Breast epithelium (tissue), 4 donors: ENCODE measurements around the gene EFEMP1. TPM values are rescaled to one million over a fixed set of nuclear protein-coding genes. Genes with fewer than 3 reads are reported as not detected.

Experiments
- DNase-seq, 2 donors: peaks; one replicate each; pipeline ENCODE4 v3.0.0-alpha.2; 2019; ENCODE audit warnings: low spot score in 2 of 2
- H3K27ac ChIP-seq, 2 donors: fragments of 200-600 bp; sonication (generic) in 1 of 2; one replicate each; pipeline ENCODE4 v1.5.1; 2016 to 2019; ENCODE audit warnings: mild to moderate bottlenecking in 1 of 2
- H3K27me3 ChIP-seq, 2 donors: fragments of 200-600 bp; sonication (generic) in 1 of 2; one replicate each; pipeline versions ENCODE4 v1.5.1 to v1.6.0; 2017 to 2019; ENCODE audit warnings: control low read depth in 1 of 2, mild to moderate bottlenecking in 1 of 2
- H3K36me3 ChIP-seq: fragments of 200-600 bp; one replicate; pipeline ENCODE4 v1.5.1; 2019
- H3K4me1 ChIP-seq, 2 donors: fragments of 200-600 bp; sonication (generic); one replicate each; pipeline ENCODE4 v1.5.1; 2016 to 2019; ENCODE audit warnings: control low read depth in 1 of 2
- H3K4me3 ChIP-seq, 3 donors: fragments of 200-600 bp; sonication (generic); 1 replicate in 2 of 3; 2 replicates in 1 of 3; pipeline ENCODE4 v1.5.1; 2016 to 2019; ENCODE audit warnings: mild to moderate bottlenecking in 3 of 3, moderate library complexity in 2 of 3
- H3K9me3 ChIP-seq, 2 donors: fragments of 200-600 bp; sonication (generic) in 1 of 2; one replicate each; pipeline ENCODE4 v1.5.1; 2016 to 2019; ENCODE audit warnings: control low read depth in 1 of 2
- POLR2A ChIP-seq: fragments of 450-650 bp; IDR thresholded peaks from one replicate; pipeline ENCODE4 v1.6.1; 2016; ENCODE audit warnings: antibody characterized with exemption, mild to moderate bottlenecking, moderate library complexity
- POLR2AphosphoS5 ChIP-seq, 3 donors: sonication (generic); formaldehyde crosslinking; IDR thresholded peaks; one replicate each; pipeline ENCODE4 v1.6.1; 2017; ENCODE audit warnings: antibody characterized with exemption in 3 of 3
- intact Hi-C: fragments of 100-400 bp; cut with DNase I; formaldehyde crosslinking; loops from one replicate; pipeline ENCODE4 v1.15.1; 2023; ENCODE audit warnings: low total_unique reads
- total RNA-seq, 3 donors: library from RNA; depleted of rRNA; stranded (reverse); fragments of >200 nt; gene quantifications; one replicate each; pipeline ENCODE4 v1.1.0, GENCODE V29; 2016
- TF ChIP-seq, protein P1 (sequence below), 3 donors: fragments of 450-650 bp; IDR thresholded peaks; one replicate each; pipeline ENCODE4 v1.5.1; 2016 to 2017; ENCODE audit warnings: antibody characterized with exemption in 3 of 3, mild to moderate bottlenecking in 3 of 3, moderate library complexity in 3 of 3

EFEMP1 gene, protein sequence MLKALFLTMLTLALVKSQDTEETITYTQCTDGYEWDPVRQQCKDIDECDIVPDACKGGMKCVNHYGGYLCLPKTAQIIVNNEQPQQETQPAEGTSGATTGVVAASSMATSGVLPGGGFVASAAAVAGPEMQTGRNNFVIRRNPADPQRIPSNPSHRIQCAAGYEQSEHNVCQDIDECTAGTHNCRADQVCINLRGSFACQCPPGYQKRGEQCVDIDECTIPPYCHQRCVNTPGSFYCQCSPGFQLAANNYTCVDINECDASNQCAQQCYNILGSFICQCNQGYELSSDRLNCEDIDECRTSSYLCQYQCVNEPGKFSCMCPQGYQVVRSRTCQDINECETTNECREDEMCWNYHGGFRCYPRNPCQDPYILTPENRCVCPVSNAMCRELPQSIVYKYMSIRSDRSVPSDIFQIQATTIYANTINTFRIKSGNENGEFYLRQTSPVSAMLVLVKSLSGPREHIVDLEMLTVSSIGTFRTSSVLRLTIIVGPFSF
- total RNA-seq, result 100 to 1,000 TPM; 186 to 445 (median 273) TPM

DNA sequence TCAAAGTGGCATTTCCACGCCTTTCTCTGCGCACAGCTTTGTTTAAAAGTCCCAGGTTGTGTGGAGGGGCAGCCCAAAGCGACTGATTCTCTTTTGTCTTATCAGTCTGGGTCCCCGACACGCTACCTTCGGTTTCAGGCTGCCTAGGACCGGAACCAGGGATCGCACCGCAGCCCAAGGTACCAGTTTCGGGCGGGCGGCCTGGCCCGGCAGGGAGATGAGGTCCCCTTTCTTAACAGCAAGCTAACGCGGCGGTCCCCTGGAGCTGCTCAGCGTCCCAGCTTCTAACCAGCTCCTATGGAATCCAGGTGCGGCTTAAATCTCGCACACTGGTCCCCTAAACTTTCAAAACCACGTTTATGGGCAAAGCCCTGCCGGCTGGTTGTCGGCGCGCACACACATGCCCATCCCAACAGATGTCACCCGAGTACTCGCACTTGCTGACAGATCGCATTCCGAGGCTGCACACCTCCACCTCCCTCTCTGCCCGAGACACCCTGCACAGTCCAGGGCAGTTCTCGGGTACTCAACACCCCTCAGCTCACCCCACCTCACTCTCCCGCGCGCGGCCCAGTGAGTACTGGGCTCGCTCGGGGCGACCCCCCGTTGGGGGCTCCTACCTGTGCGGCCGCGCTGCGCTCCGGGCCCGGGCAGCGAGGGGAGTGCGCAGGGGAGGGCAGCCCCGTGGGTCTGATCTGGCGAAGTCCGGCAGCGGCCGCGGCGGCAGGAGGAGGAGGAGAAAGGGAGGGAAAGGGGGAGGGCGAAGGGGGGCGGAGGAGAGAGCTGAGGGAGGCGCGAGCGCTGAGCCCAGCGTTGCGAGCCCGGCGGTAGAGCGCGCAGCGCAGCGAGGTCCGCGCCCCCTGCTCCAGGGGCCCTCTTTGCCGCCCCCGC, at the start of gene EFEMP1:
TSS of gene EFEMP1 (minus strand) at position 692 of the 891 bp plus-strand sequence. CDS start 1,342 bp downstream, outside the sequence.
- peak within 1 kb of the TSS; percentile 50 to 80 for H3K27ac ChIP-seq
- intact Hi-C loops, result no loop called here
- TF ChIP-seq, protein P1, sequence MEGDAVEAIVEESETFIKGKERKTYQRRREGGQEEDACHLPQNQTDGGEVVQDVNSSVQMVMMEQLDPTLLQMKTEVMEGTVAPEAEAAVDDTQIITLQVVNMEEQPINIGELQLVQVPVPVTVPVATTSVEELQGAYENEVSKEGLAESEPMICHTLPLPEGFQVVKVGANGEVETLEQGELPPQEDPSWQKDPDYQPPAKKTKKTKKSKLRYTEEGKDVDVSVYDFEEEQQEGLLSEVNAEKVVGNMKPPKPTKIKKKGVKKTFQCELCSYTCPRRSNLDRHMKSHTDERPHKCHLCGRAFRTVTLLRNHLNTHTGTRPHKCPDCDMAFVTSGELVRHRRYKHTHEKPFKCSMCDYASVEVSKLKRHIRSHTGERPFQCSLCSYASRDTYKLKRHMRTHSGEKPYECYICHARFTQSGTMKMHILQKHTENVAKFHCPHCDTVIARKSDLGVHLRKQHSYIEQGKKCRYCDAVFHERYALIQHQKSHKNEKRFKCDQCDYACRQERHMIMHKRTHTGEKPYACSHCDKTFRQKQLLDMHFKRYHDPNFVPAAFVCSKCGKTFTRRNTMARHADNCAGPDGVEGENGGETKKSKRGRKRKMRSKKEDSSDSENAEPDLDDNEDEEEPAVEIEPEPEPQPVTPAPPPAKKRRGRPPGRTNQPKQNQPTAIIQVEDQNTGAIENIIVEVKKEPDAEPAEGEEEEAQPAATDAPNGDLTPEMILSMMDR (IDR thresholded peaks at IDR 0.05), result no peak
- TF ChIP-seq POLR2A (no peak), POLR2AphosphoS5 (IDR thresholded peaks at IDR 0.05) (peak in 2 of 3 donors; percentile 17 to 29)
- H3K36me3 ChIP-seq, result no peaks in the 10 kb centered on the region
- no peaks in the 10 kb centered on the region for H3K4me1 ChIP-seq
- peak; percentile 45 to 71 for DNase-seq
- peaks cover 0 to 8% of the 10 kb centered on the region in 2 donors for H3K27me3 ChIP-seq
- peak within 1 kb of the TSS; percentile 62 to 86 (median 69) for H3K4me3 ChIP-seq
- no peaks in the 10 kb centered on the region for H3K9me3 ChIP-seq

DNA sequence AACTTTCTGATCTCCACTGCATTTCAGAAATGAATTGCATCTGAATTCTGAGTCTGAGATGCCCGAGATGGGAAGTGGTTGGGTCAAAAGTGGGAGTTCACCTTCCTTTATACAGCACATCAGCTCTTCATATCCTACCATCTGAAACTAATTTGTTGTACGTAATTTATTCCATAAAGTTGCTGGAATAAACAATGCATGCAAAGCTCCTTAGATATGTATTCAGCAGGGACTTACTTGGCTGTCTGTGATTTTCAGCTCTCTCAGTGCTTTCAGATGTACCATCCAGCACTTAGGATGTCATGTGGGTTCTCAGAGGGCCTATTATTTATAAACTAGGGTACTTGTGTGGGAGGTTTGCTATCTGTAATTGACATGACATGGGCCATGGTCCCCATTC, 46.9 kb upstream of the EFEMP1 start:
- H3K36me3 ChIP-seq, result no peaks in the 10 kb centered on the region
- H3K27ac ChIP-seq, result no peak overlapping the region
- DNase-seq, result no peak
- no peaks in the 10 kb centered on the region for H3K27me3 ChIP-seq
- intact Hi-C loops, result no loop called here
- no peak overlapping the region for H3K4me3 ChIP-seq
- H3K4me1 ChIP-seq, result no peaks in the 10 kb centered on the region
- H3K9me3 ChIP-seq, result no peaks in the 10 kb centered on the region
- TF ChIP-seq POLR2A, result no peak
- TF ChIP-seq, protein P1 (IDR thresholded peaks at IDR 0.05), result no peak
- TF ChIP-seq POLR2AphosphoS5 (IDR thresholded peaks at IDR 0.05), result no peak

DNA sequence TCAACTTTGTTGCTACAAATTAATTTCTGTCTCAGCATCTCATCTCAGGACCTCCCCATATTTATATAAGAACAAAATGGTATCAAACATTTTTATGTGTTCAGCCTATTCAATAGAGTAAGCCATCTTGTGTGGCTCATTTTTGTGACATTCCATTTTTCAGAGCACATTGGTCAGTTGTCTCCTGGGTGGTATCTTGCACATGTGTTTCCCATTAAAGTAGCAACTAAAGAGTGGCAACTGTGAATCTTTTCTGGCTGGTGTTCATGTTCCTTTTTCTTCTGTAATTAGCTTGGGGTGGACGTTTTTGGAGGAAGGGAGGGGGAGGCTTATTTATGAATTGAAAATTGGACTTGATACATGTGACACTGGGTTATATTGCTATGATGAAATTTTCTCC, 45.4 kb upstream of the EFEMP1 start:
- DNase-seq, result no peak
- no peak overlapping the region for H3K27ac ChIP-seq
- no peak for TF ChIP-seq POLR2A
- TF ChIP-seq, protein P1 (IDR thresholded peaks at IDR 0.05), result no peak
- no peak for TF ChIP-seq POLR2AphosphoS5 (IDR thresholded peaks at IDR 0.05)
- intact Hi-C loops, result no loop called here
- H3K36me3 ChIP-seq, result no peaks in the 10 kb centered on the region
- no peaks in the 10 kb centered on the region for H3K4me1 ChIP-seq
- no peak overlapping the region for H3K4me3 ChIP-seq
- no peaks in the 10 kb centered on the region for H3K27me3 ChIP-seq
- no peaks in the 10 kb centered on the region for H3K9me3 ChIP-seq

DNA sequence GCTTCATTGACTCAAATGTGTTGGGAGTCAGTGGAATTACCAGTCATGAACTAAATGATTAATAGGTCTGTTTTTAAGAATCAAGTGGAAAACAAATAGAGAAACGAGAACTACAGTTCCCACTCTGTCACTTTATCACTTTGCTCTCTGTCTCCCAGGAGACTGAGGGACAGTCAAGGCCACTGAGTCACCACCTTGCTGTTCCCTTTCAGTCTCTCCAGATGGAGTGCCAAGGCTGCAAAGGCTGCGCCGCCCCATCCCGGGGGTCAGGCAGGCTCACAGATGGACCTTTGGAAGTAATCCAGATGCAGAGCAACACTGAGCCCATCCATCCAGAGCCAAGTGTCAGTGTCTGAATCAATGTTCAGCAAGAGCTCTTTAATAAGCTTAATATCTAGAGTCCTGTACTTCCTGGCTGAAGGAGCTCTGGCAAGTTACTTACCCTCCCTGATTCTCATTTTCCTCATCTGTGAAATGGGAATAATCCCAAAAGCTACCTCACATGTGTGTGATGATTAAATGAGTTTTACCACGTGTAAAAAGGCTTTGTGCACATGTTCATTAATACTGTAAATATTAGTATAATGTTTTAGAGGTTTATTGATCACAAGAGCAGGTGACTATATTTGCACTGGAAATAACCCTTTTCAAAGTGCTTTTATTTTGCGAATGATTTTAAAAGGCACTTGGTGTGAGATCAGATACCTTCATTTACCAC, 43.0 kb upstream of the EFEMP1 start:
- Histone ChIP-seq H3K9me3 (no peaks in the 10 kb centered on the region), H3K27me3 (no peaks in the 10 kb centered on the region), H3K36me3 (no peaks in the 10 kb centered on the region), H3K27ac (peak overlapping the region in 1 of 2 donors; percentile 65), H3K4me1 (no peaks in the 10 kb centered on the region), H3K4me3 (no peak overlapping the region)
- TF ChIP-seq, protein P1 (IDR thresholded peaks at IDR 0.05), result no peak
- TF ChIP-seq POLR2AphosphoS5 (IDR thresholded peaks at IDR 0.05) (peak in 1 of 3 donors; percentile 17), POLR2A (no peak)
- intact Hi-C loops, result no loop called here
- DNase-seq, result no peak
